Adrenal gland (tissue), 5 donors: ENCODE results near the gene PSMD13.

Experiments used
- CTCF ChIP-seq, 6 experiments: fragments of 450-650 bp in 4 of 6; fragments of 200-600 bp in 2 of 6; sonication (generic) in 1 of 6; IDR thresholded peaks; 1 replicate in 5 of 6; 2 replicates in 1 of 6; pipeline versions ENCODE4 v1.5.1 to v1.8.0; 2016 to 2021; ENCODE audit warnings: antibody characterized with exemption in 6 of 6, mild to moderate bottlenecking in 2 of 6, moderate library complexity in 1 of 6
- POLR2A ChIP-seq, 2 donors: fragments of 450-650 bp; IDR thresholded peaks; one replicate each; pipeline ENCODE4 v1.6.1; 2017; ENCODE audit warnings: antibody characterized with exemption in 2 of 2, mild to moderate bottlenecking in 2 of 2, moderate library complexity in 1 of 2
- donor health status: DM: no; HTN: no; CAD: no.

- TF ChIP-seq CTCF (IDR thresholded peaks at IDR 0.05) (no peak), POLR2A (IDR thresholded peaks at IDR 0.05) (no peak)
Observed at GRCh38 chr11:221539-221938, 15.2 kb upstream of the PSMD13 start.
